ENCODE results near the gene RIMBP2.

RIMBP2 gene

DNA sequence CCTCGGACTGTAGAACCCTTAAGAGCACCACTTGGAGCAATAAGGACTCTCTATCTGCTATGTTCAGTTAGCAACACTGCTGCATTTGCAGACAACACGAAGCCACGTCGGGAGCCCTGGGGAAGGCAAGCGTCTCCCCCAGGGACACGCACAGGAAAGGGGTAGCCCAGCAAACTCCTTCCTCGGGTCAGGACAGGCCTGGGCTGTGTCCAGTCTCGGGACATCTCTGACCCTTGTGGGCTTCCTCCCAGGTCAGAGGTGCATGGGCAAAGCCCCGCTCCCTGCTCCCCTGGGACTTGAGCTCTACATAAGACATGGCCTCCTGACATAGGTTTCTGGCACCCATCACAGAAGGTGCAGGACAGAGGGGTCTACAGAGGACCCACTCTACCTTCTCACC lies 258.9 kb downstream of the RIMBP2 start:
- no peak overlapping the region for H3K27ac ChIP-seq
- no peak for TF ChIP-seq ZFX (IDR thresholded peaks at IDR 0.05; ENCODE audit: borderline replicate concordance)
- TF ChIP-seq, protein P1, sequence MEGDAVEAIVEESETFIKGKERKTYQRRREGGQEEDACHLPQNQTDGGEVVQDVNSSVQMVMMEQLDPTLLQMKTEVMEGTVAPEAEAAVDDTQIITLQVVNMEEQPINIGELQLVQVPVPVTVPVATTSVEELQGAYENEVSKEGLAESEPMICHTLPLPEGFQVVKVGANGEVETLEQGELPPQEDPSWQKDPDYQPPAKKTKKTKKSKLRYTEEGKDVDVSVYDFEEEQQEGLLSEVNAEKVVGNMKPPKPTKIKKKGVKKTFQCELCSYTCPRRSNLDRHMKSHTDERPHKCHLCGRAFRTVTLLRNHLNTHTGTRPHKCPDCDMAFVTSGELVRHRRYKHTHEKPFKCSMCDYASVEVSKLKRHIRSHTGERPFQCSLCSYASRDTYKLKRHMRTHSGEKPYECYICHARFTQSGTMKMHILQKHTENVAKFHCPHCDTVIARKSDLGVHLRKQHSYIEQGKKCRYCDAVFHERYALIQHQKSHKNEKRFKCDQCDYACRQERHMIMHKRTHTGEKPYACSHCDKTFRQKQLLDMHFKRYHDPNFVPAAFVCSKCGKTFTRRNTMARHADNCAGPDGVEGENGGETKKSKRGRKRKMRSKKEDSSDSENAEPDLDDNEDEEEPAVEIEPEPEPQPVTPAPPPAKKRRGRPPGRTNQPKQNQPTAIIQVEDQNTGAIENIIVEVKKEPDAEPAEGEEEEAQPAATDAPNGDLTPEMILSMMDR (IDR thresholded peaks at IDR 0.05), result no peak

DNA sequence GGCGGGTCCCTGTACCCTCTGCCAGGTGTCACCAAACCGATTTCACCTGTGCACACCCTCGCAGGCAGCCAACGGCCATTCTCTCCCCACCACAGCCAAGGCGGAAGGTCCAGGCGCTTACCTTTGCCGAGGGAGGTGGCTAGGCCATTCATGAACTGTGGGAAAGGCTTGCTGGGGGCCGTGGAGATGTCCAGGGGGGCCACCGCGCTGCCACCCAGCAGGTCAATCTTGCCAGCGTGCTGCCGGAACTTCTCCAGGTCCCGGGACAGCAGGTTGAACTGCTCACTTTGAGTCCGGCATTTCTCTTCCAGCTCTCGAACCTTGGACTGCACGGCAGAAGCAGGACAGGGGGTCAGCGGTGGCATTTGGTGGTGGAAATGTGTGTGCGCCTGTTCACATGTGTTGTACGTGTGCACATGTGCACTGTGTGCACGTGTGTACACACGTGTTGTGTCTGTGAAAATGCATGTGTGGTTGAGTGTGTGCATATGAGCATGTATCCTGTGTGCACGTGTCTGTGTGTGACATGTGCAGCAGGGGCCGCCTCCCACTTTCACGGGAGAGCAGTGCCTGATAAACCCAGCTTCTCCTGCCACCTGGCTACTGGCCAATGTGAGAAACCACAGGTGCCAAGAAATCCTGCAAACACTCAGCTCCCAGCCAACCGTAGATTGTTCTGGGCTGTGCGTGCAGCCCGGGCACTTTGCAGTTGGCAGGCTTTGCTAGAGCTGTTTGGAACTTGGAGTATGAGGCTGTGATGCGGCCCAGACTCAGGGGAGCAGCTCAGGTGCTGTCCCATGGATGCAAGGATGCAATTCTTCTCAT lies 259.5 kb downstream of the RIMBP2 start:
- no peak for TF ChIP-seq ZFX (IDR thresholded peaks at IDR 0.05; ENCODE audit: borderline replicate concordance)
- TF ChIP-seq, protein P1 (IDR thresholded peaks at IDR 0.05), result no peak
- no peak overlapping the region for H3K27ac ChIP-seq

DNA sequence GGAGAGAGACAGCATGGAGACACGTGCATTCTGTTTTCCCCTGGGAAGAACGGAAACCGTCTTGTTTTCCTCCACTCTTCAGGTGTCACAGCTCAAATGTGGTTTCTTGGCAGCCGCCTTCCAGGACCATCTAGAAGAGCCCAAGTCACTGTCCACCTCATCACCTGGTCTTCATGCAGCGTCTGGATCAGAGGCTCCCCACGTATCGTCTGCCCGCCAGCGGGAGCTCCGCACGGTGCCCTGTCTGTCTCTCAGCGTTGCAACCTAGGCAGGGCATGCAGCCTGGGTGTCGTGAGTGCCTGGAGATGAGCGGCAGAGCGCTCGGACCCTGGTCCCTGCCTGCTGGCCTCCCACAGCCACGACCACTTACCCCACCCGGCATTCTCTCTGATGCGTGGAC lies 260.9 kb downstream of the RIMBP2 start:
- H3K27ac ChIP-seq, result no peak overlapping the region
- TF ChIP-seq, protein P1 (IDR thresholded peaks at IDR 0.05), result no peak
- no peak for TF ChIP-seq ZFX (IDR thresholded peaks at IDR 0.05; ENCODE audit: borderline replicate concordance)

- TF ChIP-seq, protein P1 (IDR thresholded peaks at IDR 0.05), result no peak
- no peak for TF ChIP-seq ZFX (IDR thresholded peaks at IDR 0.05; ENCODE audit: borderline replicate concordance)
- no peak overlapping the region for H3K27ac ChIP-seq
Observed at GRCh38 chr12:130454296-130454695, 261.8 kb downstream of the RIMBP2 start.

DNA sequence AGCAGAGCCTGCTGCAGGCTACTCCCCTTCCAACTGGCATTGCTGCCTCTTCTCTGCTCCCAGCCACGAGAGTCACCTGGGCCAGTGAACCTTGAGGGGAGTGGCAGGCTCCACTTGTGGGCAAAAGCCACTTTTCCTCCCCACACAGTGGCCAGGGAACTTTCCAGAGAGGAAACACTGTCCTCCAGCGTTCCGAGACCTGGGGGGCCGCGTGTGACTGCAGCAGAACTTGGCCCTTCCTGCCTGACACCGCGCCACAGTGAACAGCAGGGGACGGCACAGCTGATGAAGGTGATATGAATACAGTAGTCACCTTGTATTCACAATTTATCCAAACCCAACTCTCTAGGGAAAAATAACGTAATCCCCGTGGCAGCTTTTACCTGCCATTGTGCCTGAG lies 263.6 kb downstream of the RIMBP2 start:
- TF ChIP-seq, protein P1 (IDR thresholded peaks at IDR 0.05), result no peak
- no peak for TF ChIP-seq ZFX (IDR thresholded peaks at IDR 0.05; ENCODE audit: borderline replicate concordance)
- no peak overlapping the region for H3K27ac ChIP-seq

- no peak overlapping the region for H3K27ac ChIP-seq
- no peak for TF ChIP-seq ZFX (IDR thresholded peaks at IDR 0.05; ENCODE audit: borderline replicate concordance)
- TF ChIP-seq, protein P1 (IDR thresholded peaks at IDR 0.05), result no peak
Observed at GRCh38 chr12:130451001-130451930, 264.8 kb downstream of the RIMBP2 start.
